Measurements from ENCODE around the gene SHISA9.
"Not testable (repeated sequence)": the region's sequence is repeated elsewhere in the genome, so short reads cannot be mapped to it uniquely, and the experiment has no call there.

The SHISA9 gene

GRCh38 chr16:12901597-12902461, at the start of gene SHISA9:
Gene SHISA9 (plus strand): TSS chr16:12901598.
- no peak for DNase-seq (ENCODE audit: low read depth)

DNA sequence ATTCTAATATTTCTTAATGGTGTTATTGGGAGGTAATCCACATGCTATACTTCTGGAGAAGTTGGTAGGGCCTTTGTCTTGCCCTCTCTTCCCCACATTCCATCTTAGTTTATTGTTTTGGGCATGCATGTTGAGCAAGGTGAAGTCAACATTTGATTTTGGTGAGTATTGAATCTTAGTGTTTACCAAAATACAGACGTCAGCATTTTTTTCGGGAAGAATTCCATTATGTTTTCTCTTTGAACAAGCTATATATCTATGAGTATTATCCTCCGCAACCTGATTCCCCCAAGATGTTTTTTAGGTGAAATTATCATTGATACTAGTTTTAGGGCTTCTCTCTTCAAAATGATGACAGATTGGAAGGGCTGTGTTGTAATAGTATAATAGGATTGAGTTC, 47.4 kb upstream of the SHISA9 start:
- DNase-seq (ENCODE audit: low read depth), result no peak

GRCh38 chr16:12857435-12857834, 44.0 kb upstream of the SHISA9 start:
- not testable (repeated sequence) for DNase-seq (ENCODE audit: low read depth)

GRCh38 chr16:12862327-12862726, 39.1 kb upstream of the SHISA9 start:
- no peak for DNase-seq (ENCODE audit: low read depth)

DNA sequence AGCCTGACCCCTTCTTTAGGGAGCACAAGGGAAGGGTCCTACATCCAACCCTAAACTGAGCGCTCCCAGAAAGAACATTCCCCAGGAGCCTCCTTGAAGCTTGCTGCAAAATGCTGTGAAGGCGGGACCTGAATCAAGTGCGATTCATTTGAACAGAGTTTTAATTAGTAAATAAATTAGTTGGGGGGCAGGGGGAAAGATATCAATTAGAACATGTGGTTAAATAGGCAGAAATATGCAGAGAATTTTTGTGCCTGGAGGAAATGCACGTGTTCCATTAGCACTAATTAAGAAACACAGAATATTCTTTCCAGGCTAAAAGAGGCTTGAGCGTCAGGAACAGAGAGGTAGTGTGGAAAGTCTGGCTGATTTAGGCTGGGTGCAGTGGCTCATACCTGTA, 38.5 kb upstream of the SHISA9 start:
- no peak for DNase-seq (ENCODE audit: low read depth)

DNA sequence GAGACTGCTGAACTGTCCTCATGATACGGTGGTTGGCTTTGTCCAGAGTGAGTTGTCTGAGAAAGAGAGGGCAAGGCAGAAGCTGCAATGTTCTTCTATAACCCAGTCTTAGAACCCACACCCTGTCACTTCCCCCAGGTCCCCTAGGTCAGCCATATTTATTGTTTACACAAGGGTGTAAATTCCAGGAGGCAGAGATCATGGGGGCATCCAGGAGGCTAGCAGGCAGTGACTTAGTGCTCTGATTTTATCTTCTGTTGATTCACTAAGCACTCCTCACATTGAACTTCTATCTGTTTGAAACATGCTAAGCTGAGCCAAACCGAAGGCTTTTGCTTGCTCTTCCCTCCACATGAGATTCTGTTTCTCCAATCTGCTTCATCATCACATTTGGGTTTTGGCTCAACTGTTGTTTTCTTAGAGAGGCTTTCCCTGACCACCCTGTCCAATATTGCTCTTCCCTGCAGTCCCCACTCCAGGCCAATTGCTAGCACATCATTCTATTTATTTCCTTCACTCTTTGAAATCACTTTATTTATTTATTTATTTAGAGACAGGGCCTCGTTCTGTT, 34.3 kb upstream of the SHISA9 start:
- DNase-seq (ENCODE audit: low read depth), result no peak

DNA sequence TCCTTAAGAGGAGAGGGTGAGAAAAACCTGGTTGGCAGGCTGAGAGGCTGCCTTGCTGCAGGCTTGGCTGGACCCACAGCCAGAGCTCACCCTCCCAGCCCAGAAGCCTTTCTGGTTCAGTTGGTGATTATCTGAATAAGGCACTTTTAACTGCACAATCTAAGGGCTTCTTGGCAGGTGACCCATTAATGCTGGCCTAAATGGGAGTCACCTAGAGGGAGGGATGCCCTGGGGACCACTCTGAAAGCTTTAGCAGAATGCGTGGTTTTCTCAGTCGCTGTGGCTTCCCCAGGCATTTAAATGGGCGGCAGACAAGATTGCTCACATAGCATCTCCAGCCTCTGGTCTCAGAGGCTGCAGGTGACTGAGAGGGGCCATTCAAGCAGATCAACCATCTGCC, 33.2 kb upstream of the SHISA9 start:
- no peak for DNase-seq (ENCODE audit: low read depth)

DNA sequence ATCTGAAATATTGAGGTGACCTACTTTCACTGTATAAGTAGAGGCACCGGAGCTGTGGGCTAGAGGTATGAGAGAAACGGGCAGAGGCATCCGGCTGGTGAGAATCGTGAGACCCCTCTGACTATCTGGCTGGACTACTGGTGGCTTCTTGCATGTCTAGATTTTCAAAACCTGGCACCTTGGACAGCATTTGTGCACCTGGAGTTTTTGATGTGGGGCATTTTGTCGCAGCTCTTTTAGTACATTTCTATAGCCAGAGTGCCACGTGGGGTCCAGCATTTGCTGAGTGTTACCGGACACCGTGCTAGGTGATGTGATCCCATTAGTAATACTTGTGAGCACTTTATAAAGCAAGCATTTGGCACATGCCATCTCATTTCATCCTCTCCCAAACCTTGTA, 32.6 kb upstream of the SHISA9 start:
- DNase-seq (ENCODE audit: low read depth), result no peak

DNA sequence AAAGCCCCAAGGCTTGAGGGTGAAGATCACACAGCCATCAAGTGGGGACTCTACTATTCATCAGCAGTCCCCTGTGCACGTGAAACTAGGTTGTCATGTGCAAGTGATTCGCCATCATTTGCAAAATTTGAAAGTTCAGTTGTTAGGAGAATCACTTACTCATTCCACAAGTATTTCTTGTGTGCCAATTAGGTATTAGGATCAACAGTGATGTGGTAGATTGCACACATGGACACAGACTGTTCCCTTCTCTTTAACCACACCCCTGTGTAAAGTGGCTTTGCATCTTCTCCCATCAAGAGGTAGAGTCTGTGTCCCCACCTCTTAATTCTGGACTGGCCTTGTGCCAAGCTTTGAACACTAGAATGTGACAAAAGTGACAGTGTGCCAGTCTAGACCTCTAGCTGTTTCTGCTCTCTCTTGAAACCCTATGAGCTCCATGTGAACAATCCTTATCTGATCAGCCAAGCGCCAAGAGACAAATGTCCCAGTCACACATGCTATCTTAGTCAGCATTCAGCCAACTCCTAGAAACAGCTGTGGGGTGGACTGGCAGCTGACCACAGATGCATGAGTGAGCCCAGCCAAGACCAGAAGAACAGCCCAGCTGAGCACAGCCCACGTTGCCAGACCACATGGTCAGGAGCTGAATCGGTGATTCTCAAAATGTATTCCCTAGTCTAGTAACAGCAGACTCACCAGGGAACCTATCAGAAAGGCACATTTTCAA, 31.5 kb upstream of the SHISA9 start:
- DNase-seq (ENCODE audit: low read depth), result no peak

GRCh38 chr16:12871784-12872183, 29.6 kb upstream of the SHISA9 start:
- no peak for DNase-seq (ENCODE audit: low read depth)

GRCh38 chr16:12874186-12874585, 27.2 kb upstream of the SHISA9 start:
- DNase-seq (ENCODE audit: low read depth), result peak; percentile 32

DNA sequence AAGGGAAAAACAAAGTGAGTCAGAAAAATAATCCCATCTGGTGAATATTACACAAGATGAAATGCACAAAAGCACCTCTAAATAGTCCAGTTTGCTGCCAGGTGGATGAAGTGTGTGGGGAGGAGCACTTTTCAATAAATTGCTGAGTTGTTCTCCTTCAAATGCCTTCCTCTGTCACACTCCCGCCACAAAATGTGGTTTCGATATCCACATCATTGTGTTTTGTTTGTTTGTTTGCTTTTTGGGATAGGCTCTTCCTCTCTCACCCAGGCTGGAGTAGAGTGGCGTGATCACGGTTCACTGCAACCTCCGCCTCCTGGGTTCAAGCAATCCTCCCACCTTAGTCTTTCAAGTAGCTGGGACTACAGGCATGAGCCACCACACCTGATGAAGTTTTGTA, 24.6 kb upstream of the SHISA9 start:
- no peak for DNase-seq (ENCODE audit: low read depth)

DNA sequence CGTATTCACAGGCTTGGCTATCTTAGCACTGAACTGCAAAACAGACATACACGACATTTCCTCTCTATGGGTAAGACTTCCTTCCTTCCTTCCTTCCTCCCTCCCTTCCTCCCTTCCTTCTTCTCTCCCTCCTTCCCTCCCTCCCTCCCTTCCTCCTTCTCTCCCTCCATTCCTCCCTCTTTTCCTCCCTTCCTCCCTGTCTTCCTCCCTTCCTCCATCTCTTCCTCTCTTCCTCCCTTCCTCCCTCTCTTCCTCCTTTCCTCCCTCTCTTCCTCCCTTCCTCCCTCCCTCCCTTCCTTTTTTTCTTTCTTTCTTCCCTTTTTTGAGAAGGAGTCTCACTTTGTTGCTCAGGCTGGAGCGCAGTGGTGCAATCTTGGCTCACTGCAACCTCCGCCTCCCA, 22.4 kb upstream of the SHISA9 start:
- DNase-seq (ENCODE audit: low read depth), result no peak

DNA sequence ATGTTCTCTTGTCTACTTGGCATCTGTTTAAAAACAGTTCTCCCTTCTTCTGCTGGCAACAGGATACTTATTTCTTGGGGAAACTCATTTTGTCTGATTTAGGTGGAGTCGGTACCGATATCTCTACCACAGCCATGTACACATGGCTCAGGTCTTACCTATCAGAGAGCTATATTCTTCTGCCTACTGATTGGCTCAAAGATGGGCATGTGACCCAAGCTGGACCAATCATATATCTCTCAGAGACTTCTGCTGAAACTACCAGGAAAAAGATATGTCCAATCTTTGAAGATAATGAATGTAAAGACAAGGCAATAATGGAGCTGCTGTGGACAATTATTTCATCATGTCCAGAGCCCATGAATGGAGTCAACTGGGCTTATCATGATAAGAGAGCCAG, 21.6 kb upstream of the SHISA9 start:
- DNase-seq (ENCODE audit: low read depth), result no peak

GRCh38 chr16:12881182-12881581, 20.2 kb upstream of the SHISA9 start:
- DNase-seq (ENCODE audit: low read depth), result no peak

GRCh38 chr16:12881740-12882139, 19.7 kb upstream of the SHISA9 start:
- DNase-seq (ENCODE audit: low read depth), result peak; percentile 17

- no peak for DNase-seq (ENCODE audit: low read depth)
These were observed 15.7 kb upstream of the SHISA9 start for GRCh38 chr16:12885742-12886141.

DNA sequence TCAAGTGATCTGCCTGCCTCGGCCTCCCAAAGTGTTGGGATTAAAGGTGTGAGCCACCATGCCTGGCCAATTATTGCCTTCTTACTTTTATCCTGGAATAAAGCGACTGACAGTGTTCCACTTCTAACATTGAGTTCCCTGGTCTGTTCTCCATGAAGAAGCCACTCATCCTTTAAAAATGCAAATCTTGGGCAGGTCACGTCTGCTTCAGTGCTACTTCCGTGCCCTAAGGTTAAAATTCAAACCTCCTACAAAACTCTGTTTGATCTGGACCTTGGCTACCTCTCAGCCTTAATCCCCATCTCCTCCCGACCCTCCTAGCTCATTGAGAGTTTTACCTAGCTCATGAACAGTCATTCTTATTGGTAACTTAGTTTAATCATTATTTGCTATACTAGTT, 9.6 kb upstream of the SHISA9 start:
- no peak for DNase-seq (ENCODE audit: low read depth)

DNA sequence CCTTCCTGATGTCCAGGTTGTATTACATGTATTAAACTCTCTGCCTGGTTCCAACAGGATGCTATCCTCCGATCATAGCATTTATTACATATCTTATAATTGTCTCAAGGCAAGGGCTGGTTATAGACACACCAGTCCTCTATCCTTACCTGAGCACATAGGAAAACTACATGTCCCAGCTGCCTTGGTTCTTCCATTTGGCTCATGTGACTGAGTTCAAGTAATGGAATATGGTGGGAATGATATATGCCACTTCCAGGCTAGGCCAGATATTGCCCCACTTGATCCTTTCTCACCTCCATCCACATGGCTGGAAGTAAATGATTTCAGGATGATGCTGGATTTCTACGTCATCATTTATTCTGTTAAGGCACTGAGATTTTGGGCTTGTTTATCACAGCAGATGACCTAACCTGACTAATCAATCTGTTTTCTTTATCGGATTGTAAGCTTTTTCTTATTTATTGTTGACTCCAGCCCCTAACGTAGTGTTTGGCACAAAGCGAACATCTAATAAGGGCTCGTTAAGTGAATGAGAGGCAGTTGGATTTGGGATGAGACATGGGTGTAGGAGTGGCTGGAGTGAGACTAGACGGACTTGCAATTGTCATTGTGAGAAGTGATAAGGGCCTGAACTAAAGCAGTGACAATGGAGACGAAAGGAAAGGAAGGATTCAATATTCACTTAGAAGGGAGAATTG, 8.2 kb upstream of the SHISA9 start:
- DNase-seq (ENCODE audit: low read depth), result no peak

DNA sequence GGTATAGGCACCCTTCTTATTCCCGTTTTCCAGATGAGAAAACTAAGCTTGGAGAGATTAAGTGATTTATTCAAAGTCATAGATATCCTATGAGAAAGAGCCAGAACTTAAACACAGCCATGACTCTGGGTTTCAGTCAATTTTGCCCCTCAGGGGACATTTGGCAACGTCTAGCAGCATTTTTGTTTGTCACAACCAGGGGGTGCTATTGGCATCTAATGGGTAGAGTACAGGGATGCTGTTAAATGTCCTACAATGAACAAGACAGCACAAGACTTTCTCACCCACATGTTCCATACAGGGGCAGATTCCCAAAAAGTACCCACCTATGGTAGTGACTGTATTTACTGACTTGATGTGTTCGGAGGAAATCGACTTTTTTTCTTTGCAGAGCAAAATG, 4.8 kb upstream of the SHISA9 start:
- peak; percentile 17 for DNase-seq (ENCODE audit: low read depth)

DNA sequence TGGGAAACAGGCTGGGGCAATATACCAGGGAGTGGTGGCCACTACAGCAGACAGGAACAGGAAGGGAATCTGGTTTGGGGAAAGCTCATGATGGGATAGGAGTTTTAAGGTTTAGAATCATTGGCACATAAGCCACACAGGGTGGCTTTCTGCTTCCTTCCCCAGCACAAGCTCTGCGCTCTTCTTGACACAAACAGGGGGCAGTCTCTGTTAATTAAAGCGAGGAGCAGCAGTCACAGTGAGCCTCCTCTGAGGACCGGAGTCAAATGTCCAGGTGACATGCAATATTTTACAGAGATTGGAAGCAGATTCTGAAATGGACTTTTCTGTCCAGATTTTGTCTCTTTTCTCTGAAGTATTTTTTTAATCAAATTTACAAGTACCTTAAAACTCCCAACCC, 2.8 kb upstream of the SHISA9 start:
- no peak for DNase-seq (ENCODE audit: low read depth)

DNA sequence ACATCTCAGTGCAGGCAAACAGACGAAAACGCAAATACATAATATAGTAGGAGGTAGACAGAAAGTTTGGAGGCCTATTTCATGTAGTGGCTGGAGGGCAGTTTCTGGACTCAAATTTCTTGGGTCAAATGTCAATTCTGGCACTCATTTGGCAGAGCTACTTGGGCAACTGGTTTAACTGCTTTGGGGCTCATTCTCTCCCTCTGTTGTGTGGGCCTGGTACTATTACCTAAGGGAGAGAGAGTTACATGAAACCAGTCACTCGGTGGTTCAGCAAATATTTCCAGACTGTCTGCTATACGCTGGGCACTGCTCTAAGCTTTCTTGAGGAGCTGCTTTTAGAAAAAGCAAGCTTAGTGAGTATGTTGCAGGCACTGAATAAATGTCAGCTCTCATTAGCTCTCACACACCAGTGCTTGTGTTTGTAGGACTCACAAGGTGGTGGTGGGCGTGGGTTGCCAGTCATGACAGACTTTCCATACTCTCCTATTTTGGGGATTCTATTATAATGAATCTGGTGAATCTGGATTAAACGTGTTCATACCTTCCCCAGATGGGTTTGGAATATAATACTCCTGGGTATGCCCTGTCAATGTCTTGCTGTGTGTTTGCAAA, 1.8 kb upstream of the SHISA9 start:
- DNase-seq (ENCODE audit: low read depth), result no peak
